HK-2 (cell line): ENCODE measurements around the gene MYH16.
"Not testable (repeated sequence)": the region's sequence is repeated elsewhere in the genome, so short reads cannot be mapped to it uniquely, and the experiment has no call there.

ENCODE experiments used
- DNase-seq: peaks from one replicate; pipeline ENCODE4 v3.0.0-alpha.2; 2018; ENCODE audit not compliant: unreplicated experiment

MYH16 gene

GRCh38 chr7:99355098-99355497, 82.5 kb downstream of the MYH16 start:
- no peak for DNase-seq

DNA sequence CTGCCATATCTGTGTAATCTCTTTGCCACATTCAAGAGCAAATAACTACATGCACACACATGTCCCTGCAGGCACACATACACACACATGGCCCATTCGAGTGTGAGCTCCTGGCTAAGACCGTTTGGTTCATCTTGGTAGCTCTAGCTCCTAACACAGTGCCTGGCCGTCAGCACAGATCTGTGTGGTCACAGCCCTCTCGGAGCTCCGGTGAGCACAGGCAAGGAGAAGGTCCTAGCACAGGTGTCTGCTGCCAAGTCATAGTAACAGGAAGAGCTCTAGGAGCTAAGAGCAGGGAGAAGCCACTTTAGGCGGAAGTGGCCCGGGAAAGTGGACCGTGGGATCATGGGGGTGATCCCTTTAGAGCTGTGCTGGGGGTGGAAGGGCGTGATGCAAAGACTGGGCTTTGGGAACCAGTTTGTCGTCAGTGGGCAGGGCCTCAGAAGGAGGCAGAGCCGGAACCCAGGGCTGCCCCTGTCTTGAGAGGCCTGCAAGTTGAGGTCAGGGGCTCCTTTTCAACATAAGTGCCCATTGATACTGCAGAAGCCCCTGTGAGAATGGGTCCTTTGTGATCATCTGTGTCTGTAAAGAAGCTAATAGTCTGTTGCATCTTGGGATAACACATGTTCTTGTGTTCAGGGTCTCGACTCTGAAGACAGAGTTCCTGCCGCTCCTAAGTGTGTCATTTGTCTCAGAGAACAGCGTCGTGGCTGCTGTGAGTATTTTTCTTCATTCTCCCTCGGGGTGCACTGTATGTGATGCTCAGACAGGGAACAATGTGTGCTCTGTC, 85.3 kb downstream of the MYH16 start:
- DNase-seq = no peak

DNA sequence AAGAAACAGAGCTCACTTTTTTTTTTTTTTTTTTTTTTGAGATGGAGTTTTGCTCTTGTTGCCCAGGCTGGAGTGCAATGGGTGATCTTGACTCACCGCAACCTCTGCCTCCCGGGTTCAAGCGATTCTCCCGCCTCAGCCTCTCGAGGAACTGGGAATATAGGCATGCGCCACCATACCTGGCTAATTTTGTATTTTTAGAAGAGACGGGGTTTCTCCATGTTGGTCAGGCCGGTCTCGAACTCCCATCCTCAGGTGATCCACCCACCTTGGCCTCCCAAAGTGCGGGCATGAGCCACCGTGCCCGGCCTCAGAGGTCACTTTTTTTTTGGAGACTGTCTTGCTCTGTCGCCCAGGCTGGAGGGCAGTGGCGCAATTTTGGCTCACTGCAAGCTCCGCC, 85.9 kb downstream of the MYH16 start:
- DNase-seq = not testable (repeated sequence)

- no peak for DNase-seq
Measured at GRCh38 chr7:99359465-99360154, 87.0 kb downstream of the MYH16 start.
